ENCODE data around the gene DKK3.

Gene DKK3

DNA sequence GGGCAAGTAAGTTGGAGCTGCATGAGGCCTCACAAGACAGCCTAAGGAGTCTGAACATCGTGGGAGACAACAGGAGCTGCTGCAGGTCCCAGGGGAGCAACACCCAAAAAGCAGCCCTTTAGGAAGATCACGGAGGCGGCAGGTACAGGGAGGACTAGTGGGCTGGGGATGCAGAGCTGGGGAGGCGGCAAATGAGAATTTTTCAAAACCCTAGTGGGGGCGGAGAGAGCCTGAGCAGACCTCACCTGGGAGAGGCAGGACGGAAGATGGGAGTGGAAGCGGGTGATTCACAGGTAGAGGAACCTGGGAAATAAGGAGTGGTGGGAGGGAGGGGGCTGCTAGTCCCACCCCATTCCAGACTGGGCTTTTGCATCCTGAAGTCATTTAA is 42.1 kb downstream of the DKK3 start:
- DNase-seq, result no peak

- DNase-seq, result no peak
Measured at GRCh38 chr11:11965656-11966353, 42.6 kb downstream of the DKK3 start.

DNA sequence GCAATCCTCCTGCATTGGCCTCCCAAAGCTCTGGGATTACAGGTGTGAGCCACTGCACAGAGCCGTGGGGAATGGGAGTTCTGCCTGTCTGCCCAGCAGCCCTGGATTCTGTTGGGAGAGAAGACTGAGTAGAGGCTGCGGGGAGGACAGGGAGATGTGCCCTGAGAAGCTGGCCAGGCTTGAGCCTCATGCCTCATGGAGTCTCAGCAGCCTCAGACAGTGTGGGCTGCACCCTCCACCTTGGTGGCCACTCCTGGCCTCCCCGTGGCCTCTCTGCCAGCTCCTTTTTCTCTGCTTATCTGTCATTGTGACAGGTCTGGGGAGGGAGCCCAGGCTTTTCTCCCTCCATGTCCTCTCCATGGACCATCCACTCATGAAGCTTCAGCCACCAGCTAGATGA is 43.2 kb downstream of the DKK3 start:
- DNase-seq, result no peak

GRCh38 chr11:11964774-11965150 is 43.7 kb downstream of the DKK3 start:
- no peak for DNase-seq

DNA sequence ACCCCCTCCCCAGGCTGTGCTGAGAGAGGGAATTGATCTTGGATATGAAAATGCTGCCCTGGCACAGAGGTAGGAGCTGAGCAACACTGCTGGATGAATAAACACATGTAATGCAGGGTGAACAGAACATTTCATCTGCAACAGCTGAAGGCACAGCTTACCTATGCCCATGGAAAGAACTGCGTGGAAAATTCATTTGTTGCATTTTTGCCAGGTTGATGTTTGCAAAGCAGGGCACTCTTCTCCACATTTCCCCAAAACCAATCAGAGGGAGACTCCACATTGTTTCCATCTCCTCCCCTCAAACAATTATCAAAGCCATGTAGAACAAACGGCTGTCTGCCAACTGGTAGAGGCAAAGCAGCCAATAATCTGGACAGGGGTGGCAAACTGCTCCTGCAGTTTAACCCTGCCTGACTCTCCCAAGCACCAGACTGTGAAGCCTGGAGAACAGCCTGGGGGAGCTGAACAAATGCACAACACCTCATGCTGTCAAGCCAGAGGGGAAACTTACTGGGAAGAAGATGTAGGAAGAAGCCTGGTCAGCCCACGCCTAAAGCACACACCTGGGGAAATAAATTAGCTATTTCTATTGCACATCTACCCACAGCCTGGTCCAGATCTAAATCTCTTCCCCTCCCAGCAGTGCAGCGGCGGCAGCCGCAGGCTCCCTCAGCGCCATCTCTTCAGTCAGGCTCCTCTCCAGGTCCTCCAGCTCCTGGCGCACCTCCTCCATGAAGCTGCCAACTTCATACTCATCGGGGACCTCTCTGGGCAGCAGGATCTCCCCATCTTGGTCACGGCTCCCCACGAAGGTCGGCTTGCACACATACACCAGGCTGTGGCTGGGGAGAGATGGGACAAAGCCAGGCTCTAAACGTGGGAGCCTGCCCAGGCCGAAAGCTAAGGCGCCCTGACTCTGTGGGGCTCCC is 44.3 kb downstream of the DKK3 start:
- DNase-seq, result no peak

DNA sequence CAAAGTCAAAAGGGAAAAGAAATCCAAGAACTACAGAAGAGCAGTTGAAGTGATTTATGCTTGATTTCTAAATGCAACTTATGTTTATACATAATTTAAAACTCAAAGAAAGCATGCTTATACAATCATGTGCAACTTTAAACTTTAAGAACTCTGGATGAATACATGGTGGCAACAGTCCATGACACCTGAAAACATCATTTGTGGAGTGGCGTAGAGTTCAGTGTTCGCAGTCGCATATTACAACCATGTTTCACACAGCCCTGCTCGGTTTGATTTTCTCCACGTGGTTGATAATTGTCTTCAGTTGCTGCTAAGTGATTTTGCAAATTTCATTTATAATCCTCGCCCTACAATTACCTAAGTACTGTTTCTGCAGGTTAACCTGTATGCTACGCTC is 45.4 kb downstream of the DKK3 start:
- no peak for DNase-seq

DNA sequence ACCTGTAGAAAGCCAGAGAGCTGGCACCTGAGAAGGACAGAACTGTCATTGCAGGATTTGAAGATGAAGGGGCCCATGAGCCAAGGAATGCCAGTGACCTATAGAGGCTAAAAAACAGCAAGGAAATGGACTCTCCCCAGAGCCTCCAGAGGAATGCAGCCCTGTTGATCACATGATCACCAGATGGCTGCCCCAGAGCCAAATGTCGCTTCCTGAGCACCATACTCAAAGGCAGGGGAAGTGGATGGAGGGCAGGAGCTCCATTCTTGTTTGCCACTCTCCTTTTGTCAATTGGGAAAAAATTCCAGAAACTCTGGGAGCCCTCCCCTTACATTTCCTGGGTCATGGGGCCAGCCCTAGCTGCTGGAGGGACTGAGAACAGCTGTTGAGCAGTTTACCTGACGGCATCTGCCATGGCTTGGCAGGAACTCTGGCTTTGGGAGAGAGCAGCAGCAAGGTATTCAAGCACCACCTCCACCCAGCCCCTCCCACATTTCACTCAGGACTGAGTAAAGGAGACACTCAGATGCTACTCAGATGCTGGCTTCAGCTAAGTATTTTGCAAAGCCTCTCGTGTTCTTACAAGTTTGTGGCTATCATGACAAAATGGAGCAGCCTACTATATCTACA is 46.9 kb downstream of the DKK3 start:
- DNase-seq, result no peak

GRCh38 chr11:11960687-11961086 is 47.7 kb downstream of the DKK3 start:
- DNase-seq, result peak in 3 of 6 experiments; percentile 29 to 58 (median 30)

DNA sequence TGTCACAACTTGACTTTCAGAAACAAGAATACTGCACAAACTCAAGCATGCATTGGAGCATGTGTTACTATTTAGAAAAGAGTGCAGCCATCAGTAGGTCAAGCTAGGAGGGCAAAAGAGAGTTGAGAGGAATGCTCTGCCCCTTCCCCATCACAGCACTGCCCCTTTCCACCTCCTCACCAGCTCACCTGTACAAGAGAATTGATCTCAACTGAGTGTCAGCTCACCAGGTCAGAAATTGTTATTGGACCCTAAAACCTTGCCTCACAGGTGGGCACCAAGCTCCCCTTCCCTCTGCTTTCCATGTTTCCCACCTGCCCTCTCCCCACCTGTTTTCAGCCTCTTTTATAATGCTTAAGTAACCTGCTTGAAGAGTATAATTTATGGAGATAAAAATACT is 48.8 kb downstream of the DKK3 start:
- DNase-seq, result no peak

GRCh38 chr11:11958403-11959231 is 49.8 kb downstream of the DKK3 start:
- no peak for DNase-seq

DNA sequence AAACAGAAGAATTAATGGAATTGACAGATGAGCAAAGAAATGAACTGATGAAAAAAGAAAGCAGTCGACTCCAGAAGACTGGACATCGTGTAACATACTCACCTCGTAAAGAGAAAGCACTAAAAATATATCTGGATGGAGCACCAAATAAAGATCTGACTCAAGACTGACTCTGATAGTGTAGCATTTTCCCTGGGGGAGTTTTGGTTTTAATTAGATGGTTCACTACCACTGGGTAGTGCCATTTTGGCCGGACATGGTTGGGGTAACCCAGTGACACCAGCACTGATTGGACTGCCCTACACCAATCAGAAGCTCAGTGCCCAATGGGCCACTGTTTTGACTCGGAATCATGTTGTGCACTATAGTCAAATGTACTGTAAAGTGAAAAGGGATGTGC is 52.4 kb downstream of the DKK3 start:
- no peak for DNase-seq

- DNase-seq, result no peak
Measured at GRCh38 chr11:11952036-11952435, 56.4 kb downstream of the DKK3 start.

DNA sequence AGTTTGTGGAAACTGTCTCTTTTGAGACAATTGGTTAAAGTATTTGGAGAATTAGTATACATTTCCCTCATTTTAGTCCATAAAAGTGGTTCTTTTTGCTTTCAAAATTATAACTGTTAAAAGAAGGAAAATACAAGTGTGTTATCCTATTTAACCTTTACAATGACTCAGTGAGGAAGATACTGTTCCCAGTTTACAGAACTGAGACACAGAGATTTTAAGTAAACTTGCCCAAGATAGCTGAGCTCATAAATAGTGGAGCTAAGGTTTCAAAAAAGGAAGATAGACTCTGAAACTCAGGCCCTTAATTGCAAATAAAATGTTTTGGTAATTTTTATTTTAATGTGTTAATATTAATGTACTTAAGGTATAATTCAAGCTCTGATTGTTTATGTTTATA is 58.9 kb downstream of the DKK3 start:
- DNase-seq, result no peak

DNA sequence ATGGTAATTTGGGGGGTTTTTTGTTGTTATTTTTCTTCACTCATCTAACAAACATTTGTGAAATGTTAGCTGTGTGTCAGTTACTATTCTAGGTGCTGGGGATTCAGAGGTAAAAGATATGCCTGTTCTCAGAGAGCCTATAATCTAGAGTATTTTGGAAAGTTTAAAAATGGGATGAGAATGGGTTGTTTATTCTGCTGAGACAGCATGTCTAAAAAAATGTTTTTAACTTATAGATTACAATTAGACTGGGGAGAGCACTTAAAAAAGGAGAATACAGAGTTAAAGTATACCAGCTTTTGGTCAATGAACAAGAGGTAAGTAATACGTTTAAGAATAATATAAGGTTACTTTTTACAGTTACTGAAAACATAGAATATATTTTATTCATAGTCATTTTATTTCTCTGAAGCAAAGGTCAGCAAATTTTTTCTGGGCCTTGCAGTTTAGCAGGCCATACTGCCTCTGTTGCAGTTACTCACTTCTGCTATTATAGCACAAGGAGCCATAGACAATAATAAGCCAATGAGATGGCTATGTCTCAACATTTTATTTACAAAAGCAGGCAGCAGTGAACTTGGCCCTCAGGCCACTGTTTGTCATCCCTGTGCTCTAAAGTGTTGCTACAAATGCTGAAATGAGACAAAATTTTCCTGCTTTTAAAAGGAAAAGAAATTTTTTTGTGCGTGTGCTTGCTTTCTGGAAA is 60.0 kb downstream of the DKK3 start:
- DNase-seq, result no peak

DNA sequence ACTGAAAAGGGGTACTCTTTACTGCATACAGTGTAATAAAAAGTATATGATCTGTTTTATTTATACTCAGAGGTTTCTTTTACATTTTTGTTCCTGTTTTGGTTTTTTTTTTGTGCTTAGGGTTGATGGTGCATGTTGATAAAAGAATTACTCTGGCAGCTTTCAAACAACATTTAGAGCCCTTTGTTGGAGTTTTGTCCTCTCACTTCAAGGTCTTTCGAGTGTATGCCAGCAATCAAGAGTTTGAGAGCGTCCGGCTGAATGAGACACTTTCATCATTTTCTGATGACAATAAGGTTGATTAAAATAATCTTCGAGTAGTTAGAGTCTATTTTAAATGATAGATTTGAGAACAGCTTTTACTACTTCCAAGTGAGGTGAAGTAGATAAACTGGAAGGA is 60.6 kb downstream of the DKK3 start:
- DNase-seq, result no peak

GRCh38 chr11:11946878-11947277 is 61.5 kb downstream of the DKK3 start:
- DNase-seq, result no peak

DNA sequence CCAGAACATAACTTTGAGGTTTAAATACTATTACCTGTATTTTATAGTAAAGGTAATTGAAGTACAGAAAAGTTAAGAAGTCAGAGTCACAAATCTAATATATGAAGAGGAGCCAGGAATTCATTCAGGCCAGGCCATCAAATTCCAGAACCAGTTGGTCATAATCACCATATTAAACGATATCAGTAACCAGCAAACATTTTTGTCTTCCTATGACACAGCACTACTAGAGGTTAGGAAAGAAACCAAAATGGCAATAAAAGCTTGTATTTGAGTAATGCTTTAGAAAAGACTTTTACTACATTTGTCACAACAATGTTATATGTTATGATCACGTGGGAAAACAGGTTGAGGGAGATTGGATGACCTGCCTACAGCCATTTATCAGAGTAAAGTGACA is 62.2 kb downstream of the DKK3 start:
- DNase-seq, result no peak

GRCh38 chr11:11944444-11944843 is 64.0 kb downstream of the DKK3 start:
- no peak for DNase-seq

- no peak for DNase-seq
Measured at GRCh38 chr11:11942668-11943067, 65.8 kb downstream of the DKK3 start.

DNA sequence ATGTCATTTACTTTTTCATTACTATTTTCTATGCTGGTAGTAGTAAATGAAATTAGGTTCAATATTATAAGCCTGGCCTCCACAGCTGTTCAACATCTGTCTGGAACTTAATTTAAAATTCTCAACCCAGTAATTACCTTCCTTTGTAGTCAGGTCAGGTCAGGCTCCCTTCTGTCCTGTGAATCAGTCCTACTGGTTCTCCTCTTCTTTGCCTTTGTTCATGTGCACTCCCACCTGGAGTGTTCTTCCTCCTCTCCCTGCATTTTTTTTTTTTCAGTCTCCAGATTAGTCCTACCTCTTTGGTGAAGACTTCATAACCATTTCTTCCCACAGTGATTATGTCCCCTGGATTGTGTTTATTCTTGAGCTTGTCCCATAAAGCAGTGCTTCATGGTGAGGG is 67.9 kb downstream of the DKK3 start:
- DNase-seq, result no peak

- DNase-seq, result no peak
Measured at GRCh38 chr11:11937957-11938356, 70.5 kb downstream of the DKK3 start.

DNA sequence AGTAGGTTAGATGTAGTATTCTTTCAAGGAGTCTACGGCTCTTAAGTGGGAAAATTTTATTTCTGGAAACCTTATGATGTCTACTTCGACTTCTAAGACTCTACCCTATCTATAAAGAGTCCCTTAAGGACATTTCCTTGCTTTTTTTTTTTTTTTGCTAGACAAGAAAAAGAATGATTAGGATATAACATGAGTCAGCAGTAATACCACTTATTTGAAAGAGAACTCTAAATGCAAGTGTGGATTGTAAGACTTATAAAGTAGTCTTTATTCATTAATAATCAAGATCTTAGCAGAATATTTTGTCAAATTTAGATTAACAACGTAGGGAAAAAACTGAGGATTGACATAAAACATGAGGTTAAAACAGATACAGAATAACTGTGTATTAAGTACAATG is 71.0 kb downstream of the DKK3 start:
- no peak for DNase-seq

Measured in stimulated activated naive CD4-positive, alpha-beta T cell (primary cell).